Liver (tissue), 3 donors: ENCODE results near the gene RABEP2.

Source experiments
- FOXA2 ChIP-seq: IDR thresholded peaks from 2 replicates; pipeline ENCODE4 v1.6.1; 2016; ENCODE audit warnings: antibody characterized with exemption
- GABPA ChIP-seq, 2 donors: IDR thresholded peaks in 1 of 2; conservative IDR thresholded peaks in 1 of 2; 2 replicates each; pipeline ENCODE4 v1.6.1; 2016; ENCODE audit warnings: antibody characterized with exemption in 2 of 2, mild to moderate bottlenecking in 1 of 2, moderate library complexity in 1 of 2
- RXRA ChIP-seq, 2 donors: IDR thresholded peaks; 2 replicates each; pipeline ENCODE4 v1.6.1; 2017 to 2018; ENCODE audit warnings: antibody characterized with exemption in 2 of 2, mild to moderate bottlenecking in 1 of 2
- SP1 ChIP-seq: IDR thresholded peaks from 2 replicates; pipeline ENCODE4 v1.6.1; 2018; ENCODE audit warnings: antibody characterized with exemption, mild to moderate bottlenecking
- TAF1 ChIP-seq: conservative IDR thresholded peaks from 2 replicates; pipeline ENCODE4 v1.6.1; 2016; ENCODE audit warnings: antibody characterized with exemption, mild to moderate bottlenecking
- TF ChIP-seq, protein P1 (sequence below): fragments of 150-350 bp; IDR thresholded peaks from 2 replicates; pipeline ENCODE4 v1.5.1; 2017; ENCODE audit warnings: improper control_type of control experiment, low read depth, low read length; ENCODE audit not compliant: missing input control
- donor health status: healthy.
- donor health status: healthy.

DNA sequence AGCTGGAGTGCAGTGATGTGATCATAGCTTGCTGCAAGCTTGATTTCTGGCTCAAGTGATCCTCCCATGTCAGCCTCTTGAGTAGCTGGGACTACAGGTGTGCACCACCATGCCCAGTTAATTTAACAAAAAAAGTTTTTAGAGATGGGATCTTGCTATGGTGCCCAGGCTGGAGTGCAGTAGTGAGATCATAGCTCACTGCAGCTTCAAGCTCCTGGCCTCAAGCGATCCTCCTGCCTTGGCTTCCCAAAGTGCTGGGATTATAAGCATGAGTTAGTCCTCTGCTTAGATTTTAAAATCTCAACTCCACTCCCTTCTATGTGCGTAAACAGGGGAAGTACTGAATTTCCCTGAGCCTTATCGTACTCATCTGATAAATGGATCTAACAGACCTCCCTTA, 6.3 kb downstream of the RABEP2 start:
- TF ChIP-seq, protein P1, sequence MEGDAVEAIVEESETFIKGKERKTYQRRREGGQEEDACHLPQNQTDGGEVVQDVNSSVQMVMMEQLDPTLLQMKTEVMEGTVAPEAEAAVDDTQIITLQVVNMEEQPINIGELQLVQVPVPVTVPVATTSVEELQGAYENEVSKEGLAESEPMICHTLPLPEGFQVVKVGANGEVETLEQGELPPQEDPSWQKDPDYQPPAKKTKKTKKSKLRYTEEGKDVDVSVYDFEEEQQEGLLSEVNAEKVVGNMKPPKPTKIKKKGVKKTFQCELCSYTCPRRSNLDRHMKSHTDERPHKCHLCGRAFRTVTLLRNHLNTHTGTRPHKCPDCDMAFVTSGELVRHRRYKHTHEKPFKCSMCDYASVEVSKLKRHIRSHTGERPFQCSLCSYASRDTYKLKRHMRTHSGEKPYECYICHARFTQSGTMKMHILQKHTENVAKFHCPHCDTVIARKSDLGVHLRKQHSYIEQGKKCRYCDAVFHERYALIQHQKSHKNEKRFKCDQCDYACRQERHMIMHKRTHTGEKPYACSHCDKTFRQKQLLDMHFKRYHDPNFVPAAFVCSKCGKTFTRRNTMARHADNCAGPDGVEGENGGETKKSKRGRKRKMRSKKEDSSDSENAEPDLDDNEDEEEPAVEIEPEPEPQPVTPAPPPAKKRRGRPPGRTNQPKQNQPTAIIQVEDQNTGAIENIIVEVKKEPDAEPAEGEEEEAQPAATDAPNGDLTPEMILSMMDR = no peak
- TF ChIP-seq RXRA (IDR thresholded peaks at IDR 0.05) (no peak), TAF1 (no peak), FOXA2 (no peak), SP1 (no peak), GABPA (IDR thresholded peaks at IDR 0.05 in 1 of 2, conservative IDR thresholded peaks at IDR 0.05 in 1 of 2) (no peak)
